GM20000 (cell line): ENCODE data around the gene SLC66A2.
"Not testable (repeated sequence)": the region's sequence is repeated elsewhere in the genome, so short reads cannot be mapped to it uniquely, and the experiment has no call there.

Experiments
- DNase-seq: peaks from one replicate; pipeline ENCODE4 v3.0.0; 2012; ENCODE audit warnings: low spot score
- CTCF ChIP-seq: IDR thresholded peaks from 2 replicates; pipeline ENCODE4 v1.5.1; 2012; ENCODE audit warnings: mild to moderate bottlenecking, control low read depth; ENCODE audit errors: extremely low read depth, missing control alignments

SLC66A2 gene

GRCh38 chr18:79883461-79884293 lies 67.8 kb downstream of the SLC66A2 start:
- no peak for TF ChIP-seq CTCF
- DNase-seq = no peak

GRCh38 chr18:79882522-79883241 lies 68.8 kb downstream of the SLC66A2 start:
- DNase-seq = no peak
- TF ChIP-seq CTCF = no peak

- DNase-seq = no peak
- TF ChIP-seq CTCF = no peak
Observed at GRCh38 chr18:79881695-79882094, 69.8 kb downstream of the SLC66A2 start.

GRCh38 chr18:79879566-79879965 lies 71.9 kb downstream of the SLC66A2 start:
- no peak for TF ChIP-seq CTCF
- DNase-seq = no peak

GRCh38 chr18:79878741-79879378 lies 72.6 kb downstream of the SLC66A2 start:
- DNase-seq = no peak
- TF ChIP-seq CTCF = no peak

- not testable (repeated sequence) for DNase-seq
Observed at GRCh38 chr18:79878246-79878645, 73.2 kb downstream of the SLC66A2 start.

GRCh38 chr18:79877163-79878091 lies 74.0 kb downstream of the SLC66A2 start:
- DNase-seq = no peak
- no peak for TF ChIP-seq CTCF
